Activated CD4-positive, alpha-beta T cell treated with anti-CD3 and anti-CD28 coated beads, Interleukin-2, Interleukin-6, amounts not matched to agents 100 ng/mL and 50 ng/mL, durations not matched to agents 16 hours and 8 hours (primary cell): ENCODE measurements around the gene ADAMTS2.
A peak's percentile ranks its signal among the peaks of the same experiment; 100 is the strongest.

Source experiments
- DNase-seq: peaks from one replicate; pipeline ENCODE4 v3.0.0-alpha.2; 2020

ADAMTS2 gene

GRCh38 chr5:179343719-179344430, 1.4 kb downstream of the ADAMTS2 start:
- DNase-seq = peak; percentile 14

- DNase-seq = no peak
Observed at GRCh38 chr5:179343021-179343718, 2.1 kb downstream of the ADAMTS2 start.

GRCh38 chr5:179342577-179342976, 2.7 kb downstream of the ADAMTS2 start:
- no peak for DNase-seq

GRCh38 chr5:179340465-179340864, 4.8 kb downstream of the ADAMTS2 start:
- DNase-seq = no peak

- DNase-seq = no peak
Observed at GRCh38 chr5:179339996-179340395, 5.3 kb downstream of the ADAMTS2 start.

- no peak for DNase-seq
Observed at GRCh38 chr5:179339081-179339480, 6.2 kb downstream of the ADAMTS2 start.

- DNase-seq = no peak
Observed at GRCh38 chr5:179337796-179338676, 7.2 kb downstream of the ADAMTS2 start.

- no peak for DNase-seq
Observed at GRCh38 chr5:179336871-179337795, 8.1 kb downstream of the ADAMTS2 start.

- no peak for DNase-seq
Observed at GRCh38 chr5:179336126-179336870, 9.0 kb downstream of the ADAMTS2 start.

GRCh38 chr5:179333796-179334761, 11.2 kb downstream of the ADAMTS2 start:
- no peak for DNase-seq

GRCh38 chr5:179332741-179333290, 12.4 kb downstream of the ADAMTS2 start:
- no peak for DNase-seq

GRCh38 chr5:179331591-179332375, 13.5 kb downstream of the ADAMTS2 start:
- no peak for DNase-seq

GRCh38 chr5:179330186-179330900, 14.9 kb downstream of the ADAMTS2 start:
- DNase-seq = no peak

GRCh38 chr5:179328291-179328690, 17.0 kb downstream of the ADAMTS2 start:
- no peak for DNase-seq

- no peak for DNase-seq
Observed at GRCh38 chr5:179327021-179327735, 18.1 kb downstream of the ADAMTS2 start.

- DNase-seq = no peak
Observed at GRCh38 chr5:179326122-179326927, 18.9 kb downstream of the ADAMTS2 start.
